ENCODE measurements around the gene CBX3.
A peak's percentile ranks its signal among the peaks of the same experiment; 100 is the strongest.
"Not testable (repeated sequence)": the region's sequence is repeated elsewhere in the genome, so short reads cannot be mapped to it uniquely, and the experiment has no call there.

Gene CBX3

GRCh38 chr7:26201247-26202018 is at the start of gene CBX3:
Gene CBX3, plus strand, starts transcription at chr7:26201745. Its CDS starts 1,254 bp downstream, at chr7:26202999.
- peak; percentile 96 for DNase-seq

DNA sequence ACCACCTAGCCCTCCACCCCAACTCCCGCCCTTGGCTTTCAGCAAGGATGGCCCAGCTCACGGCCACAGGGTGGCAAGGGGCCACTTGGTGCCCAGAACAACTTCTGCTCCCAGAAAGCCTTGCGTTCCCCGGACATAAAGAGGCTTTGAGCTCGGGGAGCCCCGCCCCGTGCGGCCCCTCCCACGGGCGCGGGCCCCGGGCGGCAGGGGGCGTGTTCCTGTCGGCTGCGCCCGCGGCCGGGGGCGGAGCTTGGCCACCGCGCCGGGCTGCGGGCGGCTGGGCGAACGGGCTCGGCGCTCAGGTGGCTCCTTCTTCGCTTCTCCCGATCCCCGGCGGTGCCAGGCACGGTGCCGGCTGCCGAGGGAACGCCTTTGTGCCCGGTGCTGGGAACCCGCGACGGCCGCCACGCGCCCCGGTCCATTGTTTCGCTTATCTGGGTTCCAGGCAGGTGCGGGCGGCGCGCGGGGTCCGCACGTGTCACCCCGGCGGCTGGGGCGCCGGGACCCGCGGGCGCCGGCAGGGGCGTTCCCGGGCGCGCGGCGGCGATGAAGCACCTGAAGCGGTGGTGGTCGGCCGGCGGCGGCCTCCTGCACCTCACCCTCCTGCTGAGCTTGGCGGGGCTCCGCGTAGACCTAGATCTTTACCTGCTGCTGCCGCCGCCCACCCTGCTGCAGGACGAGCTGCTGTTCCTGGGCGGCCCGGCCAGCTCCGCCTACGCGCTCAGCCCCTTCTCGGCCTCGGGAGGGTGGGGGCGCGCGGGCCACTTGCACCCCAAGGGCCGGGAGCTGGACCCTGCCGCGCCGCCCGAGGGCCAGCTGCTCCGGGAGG is 49.4 kb upstream of the CBX3 start, which contains the start of gene NFE2L3:
Gene NFE2L3 (plus strand): TSS at position 246 of the 829 bp plus-strand sequence. CDS start 301 bp downstream, at position 547.
- peak; percentile 73 to 80 for DNase-seq

GRCh38 chr7:26152782-26153240 is 48.7 kb upstream of the CBX3 start:
- DNase-seq: peak in 1 of 2 experiments; percentile 24

DNA sequence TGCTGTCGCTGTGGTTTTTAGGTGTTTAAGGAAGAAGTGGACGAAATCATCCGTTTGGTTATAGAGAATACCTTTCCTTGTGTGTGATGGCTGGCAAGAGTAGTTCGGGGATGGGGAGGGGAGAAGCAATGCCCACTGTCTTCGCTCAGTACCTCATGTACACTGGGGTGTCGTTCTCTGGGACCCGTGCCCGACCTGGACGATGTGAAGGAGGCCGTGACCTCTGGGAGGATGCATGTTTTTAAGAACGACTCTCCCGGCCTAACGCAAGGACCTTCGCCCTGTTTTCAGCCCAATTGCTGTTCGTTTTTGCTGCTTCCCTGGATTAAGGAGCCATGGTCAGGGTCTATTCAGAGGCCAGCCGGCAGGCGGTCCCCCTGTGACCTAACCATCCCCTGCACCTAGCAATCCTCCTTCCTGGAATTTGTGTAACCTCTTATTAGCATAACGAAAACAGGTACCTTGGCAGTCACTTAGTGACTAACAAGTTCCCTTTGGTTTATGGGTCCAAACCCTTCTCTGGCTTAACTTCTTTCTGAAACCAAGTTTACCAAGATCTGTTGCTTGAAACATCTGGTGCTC is 48.2 kb upstream of the CBX3 start:
- DNase-seq: no peak

GRCh38 chr7:26153823-26154783 is 47.4 kb upstream of the CBX3 start:
- peak in 1 of 2 experiments; percentile 19 for DNase-seq

DNA sequence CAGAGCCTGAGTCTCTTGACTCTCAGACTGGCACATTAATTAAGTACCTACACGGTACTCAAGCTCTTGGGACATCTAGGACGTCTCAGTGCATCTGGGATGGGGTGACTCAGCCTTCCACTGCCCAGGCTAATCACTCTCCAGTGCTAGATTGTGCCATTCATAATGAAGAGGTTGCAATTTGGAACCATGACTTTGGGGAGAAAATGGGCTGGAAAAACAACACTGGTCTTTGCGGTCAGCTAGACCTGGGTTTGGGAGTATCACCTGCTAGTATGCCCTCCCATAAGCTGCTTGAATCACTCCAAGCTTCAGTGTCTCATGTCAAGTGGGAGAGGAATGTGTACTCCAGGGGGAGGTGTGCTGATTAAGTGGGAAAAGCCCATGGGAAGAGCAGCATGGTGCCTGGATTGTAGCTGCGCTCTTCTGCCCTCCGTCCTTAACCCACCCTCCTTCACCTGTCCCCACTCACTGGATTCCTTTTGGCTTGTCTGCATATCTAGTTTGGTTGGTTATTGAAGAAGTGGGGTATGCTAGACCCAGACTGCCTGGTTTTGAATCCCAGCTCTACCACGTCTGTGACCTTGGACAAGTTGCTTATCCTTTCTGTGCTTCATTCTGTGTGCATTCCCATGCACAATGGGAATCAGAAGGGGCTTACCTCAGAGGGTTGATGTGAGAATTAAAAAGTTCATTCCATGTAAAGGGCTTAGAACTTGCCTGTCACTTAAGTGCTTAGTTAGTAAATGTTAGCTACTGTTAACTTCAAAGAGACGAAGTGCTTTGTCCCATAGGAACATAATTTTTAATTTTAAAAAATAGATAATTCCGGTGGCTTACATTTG is 45.8 kb upstream of the CBX3 start:
- no peak for DNase-seq

DNA sequence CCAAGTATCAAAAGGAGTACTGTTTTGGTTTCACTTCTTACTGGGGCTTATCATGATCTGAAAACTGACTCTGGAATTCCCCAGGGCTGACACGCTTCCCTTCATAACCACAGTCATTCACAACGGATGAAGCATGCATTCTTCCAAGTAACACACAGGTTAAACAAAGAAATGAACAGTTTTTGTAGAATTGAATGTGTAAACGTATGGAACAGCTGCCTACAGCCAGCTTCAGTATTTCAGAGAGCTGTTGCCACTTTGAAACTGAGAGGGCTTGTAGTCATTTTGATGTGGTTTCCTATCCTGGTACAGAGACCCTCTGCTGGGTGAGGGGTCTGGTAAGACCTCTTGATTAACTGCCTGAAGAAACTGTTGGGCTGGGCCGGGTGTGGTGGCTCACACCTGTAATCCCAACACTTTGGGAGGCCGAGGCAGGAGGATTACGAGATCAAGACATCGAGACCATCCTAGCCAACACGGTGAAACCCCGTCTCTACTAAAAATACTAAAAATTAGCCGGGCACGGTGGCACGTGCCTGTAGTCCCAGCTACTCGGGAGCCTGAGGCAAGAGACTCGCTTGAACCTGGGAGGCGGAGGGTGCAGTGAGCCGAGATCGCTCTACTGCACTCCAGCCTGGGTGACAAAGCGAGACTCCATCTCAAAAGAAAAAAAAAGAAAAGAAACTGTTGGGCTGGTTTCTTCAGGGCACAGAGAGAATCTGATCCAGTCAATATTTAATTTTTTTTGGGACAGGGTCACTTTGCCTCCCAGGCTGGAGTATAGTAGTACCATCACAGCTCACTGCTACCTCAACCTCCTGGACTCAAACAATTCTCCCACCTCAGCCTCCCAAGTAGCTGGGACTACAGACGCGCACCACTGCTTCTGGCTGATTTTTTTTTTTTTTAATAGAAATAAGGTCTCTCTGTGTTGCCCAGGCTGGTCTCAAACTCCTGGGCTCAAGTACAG is 44.8 kb upstream of the CBX3 start:
- peak; percentile 34 to 38 for DNase-seq

DNA sequence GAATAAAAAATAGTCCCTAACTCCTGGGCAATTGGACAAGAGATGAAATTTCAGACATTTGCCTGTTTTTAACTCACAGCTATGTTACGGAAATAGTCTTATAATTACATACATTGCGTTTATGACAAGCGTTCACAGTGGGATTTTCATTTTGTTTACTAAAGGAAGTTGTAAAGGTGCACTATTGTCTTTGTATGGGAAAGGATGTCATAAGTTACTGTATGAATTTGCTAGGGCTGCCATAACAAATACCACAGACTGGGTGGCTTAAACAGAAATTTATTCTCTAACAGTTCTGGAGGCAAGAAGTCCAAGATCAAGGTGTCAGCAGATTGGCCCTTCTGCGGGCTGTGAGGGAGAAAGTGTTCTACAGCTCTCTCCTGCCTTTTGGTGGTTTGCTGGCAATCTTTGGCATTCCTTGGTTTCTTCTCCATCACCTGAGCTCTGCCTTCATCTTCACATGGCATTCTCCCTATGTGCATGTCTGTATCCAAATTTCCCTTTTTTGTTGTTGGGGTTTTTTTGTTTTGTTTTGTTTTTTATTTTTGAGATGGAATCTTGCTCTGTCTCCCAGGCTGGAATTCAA is 43.9 kb upstream of the CBX3 start:
- DNase-seq: no peak

- DNase-seq: no peak
Observed at GRCh38 chr7:26159243-26159642, 42.3 kb upstream of the CBX3 start.

- DNase-seq: no peak
Observed at GRCh38 chr7:26160896-26161295, 40.6 kb upstream of the CBX3 start.

DNA sequence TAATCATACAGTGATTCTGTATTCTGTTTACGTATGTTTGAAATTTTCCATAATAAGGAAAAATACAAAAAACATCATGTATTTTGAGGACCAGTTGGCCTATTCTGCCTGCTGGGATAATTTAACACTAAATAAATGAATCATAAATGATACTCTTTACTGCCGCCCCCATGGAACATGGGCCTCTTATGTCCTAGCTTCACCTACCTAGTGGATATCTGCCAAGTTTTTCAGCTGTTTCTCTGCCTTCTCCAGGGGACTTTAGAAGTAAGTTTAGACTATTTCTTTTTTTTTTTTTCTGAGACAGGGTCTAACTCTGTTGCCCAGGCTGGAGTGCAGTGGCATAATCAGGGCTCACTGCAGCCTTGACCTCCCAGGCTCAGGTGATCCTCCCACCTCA is 39.1 kb upstream of the CBX3 start:
- DNase-seq: no peak

DNA sequence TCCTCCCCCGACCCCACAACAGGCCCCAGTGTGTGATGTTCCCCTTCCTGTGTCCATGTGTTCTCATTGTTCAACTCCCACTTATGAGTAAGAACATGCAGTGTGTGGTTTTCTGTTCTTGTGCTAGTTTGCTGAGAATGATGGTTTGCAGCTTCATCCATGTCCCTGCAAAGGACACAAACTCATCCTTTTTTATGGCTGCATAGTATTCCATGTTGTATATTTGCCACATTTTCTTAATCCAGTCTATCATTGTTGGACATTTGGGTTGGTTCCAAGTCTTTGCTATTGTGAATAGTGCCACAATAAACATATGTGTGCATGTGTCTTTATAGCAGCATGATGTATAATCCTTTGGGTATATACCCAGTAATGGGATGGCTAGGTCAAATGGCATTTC is 37.7 kb upstream of the CBX3 start:
- not testable (repeated sequence) for DNase-seq

DNA sequence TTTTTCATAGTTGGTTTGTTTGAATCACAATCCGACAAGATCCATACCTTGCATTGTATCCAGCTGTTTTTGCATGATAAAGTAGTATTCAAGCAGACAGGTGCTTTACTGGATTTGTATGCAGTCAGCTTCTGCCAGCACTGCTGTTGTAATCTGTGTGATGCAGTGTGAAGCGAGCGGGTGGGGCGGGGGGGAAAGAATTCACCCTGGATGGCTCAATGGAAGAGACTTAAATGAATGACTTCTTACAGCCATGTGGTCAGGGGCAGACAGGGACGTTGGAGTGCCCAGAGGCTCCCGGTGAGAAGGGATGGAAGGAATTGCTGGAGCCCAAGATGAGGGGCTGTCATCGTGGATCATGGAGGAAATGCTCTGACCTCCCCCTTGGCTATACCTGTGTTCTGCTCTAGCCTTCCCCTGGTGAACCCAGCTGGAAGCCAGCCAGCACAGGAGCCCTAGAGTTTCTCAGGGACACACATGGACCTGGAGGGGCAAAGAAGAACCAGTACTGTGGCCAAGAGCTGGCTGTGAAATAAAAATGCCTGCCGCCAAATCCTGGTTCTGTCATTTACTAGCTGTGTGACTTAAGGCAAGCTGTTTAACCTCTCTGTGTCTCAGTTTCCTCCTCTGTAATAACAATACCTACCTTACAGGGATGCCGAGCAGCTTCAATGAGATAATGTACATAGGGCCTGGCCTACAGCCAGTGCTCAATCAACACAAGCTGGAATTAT is 35.4 kb upstream of the CBX3 start:
- no peak for DNase-seq

GRCh38 chr7:26166684-26167266 is 34.8 kb upstream of the CBX3 start:
- no peak for DNase-seq

GRCh38 chr7:26167303-26167934 is 34.1 kb upstream of the CBX3 start:
- no peak for DNase-seq

DNA sequence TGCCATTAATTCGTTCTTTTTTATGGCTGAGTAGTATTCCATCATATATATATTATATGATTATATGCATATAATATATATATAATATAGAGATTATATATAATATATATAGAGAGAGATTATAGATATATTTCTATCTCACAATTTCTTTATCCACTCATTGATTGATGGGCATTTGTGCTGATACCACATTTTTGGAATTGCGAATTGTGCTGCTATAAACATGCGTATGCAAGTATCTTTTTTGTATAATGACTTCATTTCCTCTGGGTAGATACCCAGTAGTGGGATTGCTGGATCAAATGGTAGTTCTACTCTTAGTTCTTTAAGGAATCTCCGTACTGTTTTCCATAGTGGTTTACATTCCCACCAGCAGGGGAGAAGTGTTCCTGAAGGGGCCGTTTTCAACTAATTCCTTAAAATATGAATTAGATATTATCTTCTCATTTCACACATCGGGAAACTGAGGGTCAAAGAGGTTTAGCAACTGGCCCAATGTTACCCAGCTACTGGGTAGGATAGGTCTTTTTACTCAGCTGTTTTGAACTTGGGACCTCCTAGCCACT is 33.0 kb upstream of the CBX3 start:
- DNase-seq: no peak

DNA sequence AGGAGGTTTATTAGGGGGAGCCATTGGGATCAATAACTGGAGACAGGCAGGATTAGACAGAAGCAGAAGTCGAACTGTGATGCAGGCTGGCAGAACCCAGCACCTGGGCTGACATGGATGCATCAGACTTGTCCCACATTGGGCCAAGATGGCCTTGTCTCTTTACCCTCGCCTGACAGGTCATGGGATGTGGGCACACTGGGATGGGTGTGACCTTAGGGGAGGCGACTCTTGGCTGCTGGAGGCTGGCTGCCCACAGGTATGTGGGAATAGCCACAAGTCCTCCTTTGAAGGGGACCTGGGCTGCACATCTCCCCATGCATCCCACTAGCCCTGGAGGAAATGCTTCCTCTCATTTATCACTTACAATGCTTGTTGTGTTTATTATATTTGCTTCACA is 32.3 kb upstream of the CBX3 start:
- DNase-seq: no peak

- DNase-seq: no peak
Observed at GRCh38 chr7:26170663-26171062, 30.9 kb upstream of the CBX3 start.
